A375 (cell line): ENCODE results near the gene ARMC2. TPM values are rescaled to one million over a fixed set of nuclear protein-coding genes. Genes with fewer than 3 reads are reported as not detected.

ENCODE experiments used
- small RNA-seq: library from RNA; depleted of rRNA; stranded (forward); fragments of <200 nt; gene quantifications from one replicate; pipeline ENCODE3, GENCODE V24; 2014
- total RNA-seq: library from RNA; depleted of rRNA; stranded (reverse); fragments of >200 nt; shearing (Covaris generic); gene quantifications from 2 replicates; pipeline ENCODE4 v1.2.3, GENCODE V29; 2014; rRNA removed

ARMC2 gene, protein sequence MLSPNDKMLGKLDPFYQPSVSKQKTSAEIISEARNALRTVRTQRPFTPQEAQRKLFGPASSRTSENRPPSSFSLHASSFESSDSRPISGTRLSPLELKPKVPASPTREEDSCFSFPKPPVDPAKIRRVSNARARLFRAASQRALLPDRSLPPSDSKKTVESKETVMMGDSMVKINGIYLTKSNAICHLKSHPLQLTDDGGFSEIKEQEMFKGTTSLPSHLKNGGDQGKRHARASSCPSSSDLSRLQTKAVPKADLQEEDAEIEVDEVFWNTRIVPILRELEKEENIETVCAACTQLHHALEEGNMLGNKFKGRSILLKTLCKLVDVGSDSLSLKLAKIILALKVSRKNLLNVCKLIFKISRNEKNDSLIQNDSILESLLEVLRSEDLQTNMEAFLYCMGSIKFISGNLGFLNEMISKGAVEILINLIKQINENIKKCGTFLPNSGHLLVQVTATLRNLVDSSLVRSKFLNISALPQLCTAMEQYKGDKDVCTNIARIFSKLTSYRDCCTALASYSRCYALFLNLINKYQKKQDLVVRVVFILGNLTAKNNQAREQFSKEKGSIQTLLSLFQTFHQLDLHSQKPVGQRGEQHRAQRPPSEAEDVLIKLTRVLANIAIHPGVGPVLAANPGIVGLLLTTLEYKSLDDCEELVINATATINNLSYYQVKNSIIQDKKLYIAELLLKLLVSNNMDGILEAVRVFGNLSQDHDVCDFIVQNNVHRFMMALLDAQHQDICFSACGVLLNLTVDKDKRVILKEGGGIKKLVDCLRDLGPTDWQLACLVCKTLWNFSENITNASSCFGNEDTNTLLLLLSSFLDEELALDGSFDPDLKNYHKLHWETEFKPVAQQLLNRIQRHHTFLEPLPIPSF
- total RNA-seq, result 0.34 and 0.66 TPM in 2 replicates

GRCh38 chr6:108848116-108848868 is at the start of gene ARMC2:
ARMC2 (plus strand) TSS chr6:108848422; CDS start chr6:108854268, 5,846 bp downstream.

Small RNAs within 50 kb of the gene (small RNA-seq; reads per million reads assigned to genes)
- gene AL445189.2, result 0.42 reads per million, percentile 10 among the genes with 10 or more reads in this experiment
- not detected for gene Z95118.1

Other genes starting within 250 kb of the ARMC2 start
- gene SESN1, start 246.4 kb downstream of the ARMC2 start, total RNA-seq, result 2.6 and 3.7 TPM in 2 replicates
- 12.5 and 13.2 TPM in 2 replicates for gene CEP57L1, start 247.1 kb downstream of the ARMC2 start, total RNA-seq